HG02973 (cell line): ENCODE measurements around the gene FERD3L.

ENCODE experiments used
- ATAC-seq: cut with Tn5 transposase; IDR thresholded peaks from one replicate; pipeline ENCODE4 v1.9.1; 2021; ENCODE audit warnings: moderate library complexity; ENCODE audit not compliant: unreplicated experiment

The FERD3L gene

GRCh38 chr7:19101472-19101871 lies 43.7 kb downstream of the FERD3L start:
- no peak for ATAC-seq

GRCh38 chr7:19099924-19100323 lies 45.3 kb downstream of the FERD3L start:
- ATAC-seq = no peak

GRCh38 chr7:19099194-19099593 lies 46.0 kb downstream of the FERD3L start:
- ATAC-seq = no peak

GRCh38 chr7:19098510-19098909 lies 46.7 kb downstream of the FERD3L start:
- no peak for ATAC-seq

- ATAC-seq = no peak
Measured at GRCh38 chr7:19097165-19098055, 47.8 kb downstream of the FERD3L start.

GRCh38 chr7:19095353-19095860 lies 49.8 kb downstream of the FERD3L start:
- no peak for ATAC-seq
